Measurements from ENCODE around the gene PLXNA4.

PLXNA4 gene

GRCh38 chr7:132476541-132476940 is 99.7 kb downstream of the PLXNA4 start (continued):
- TF ChIP-seq ZNF302 (tag by site-specific recombination; IDR thresholded peaks at IDR 0.05; ENCODE audit: low read depth), result no peak
- no peak for TF ChIP-seq KLF10 (tag by site-specific recombination; IDR thresholded peaks at IDR 0.05)

- Histone ChIP-seq H3K36me3 (ENCODE audit: control insufficient read depth in 2 of 2, insufficient read depth in 1 of 2, low read length in 2 of 2) (no peaks in the 10 kb centered on the region), H3K9me3 (ENCODE audit: control insufficient read depth, insufficient read depth, low read depth, low read length) (no peaks in the 10 kb centered on the region), H3K4me1 (ENCODE audit: control insufficient read depth, insufficient read depth, low read length) (peaks cover 37% of the 10 kb centered on the region), H3K4me3 (ENCODE audit: low read depth, low read length) (no peak overlapping the region), H3K27ac (ENCODE audit: extremely low read depth, low read depth, low read length) (no peak overlapping the region)
- CTCF ChIA-PET, result interaction anchor here (0.6 to 1.2 kb wide), 3 partner anchors 22 to 84 kb away, joined by 3 to 4 read pairs (median 4); no protein-coding TSS in a partner anchor
- TF ChIP-seq ZFP41 (tag by site-specific recombination; IDR thresholded peaks at IDR 0.05; ENCODE audit: borderline replicate concordance) (no peak), ZNF596 (tag by site-specific recombination; IDR thresholded peaks at IDR 0.05) (no peak), ZBTB17 (tag by site-specific recombination; IDR thresholded peaks at IDR 0.05) (peak; percentile 58), ZSCAN16 (tag by site-specific recombination; IDR thresholded peaks at IDR 0.05) (no peak), ZNF560 (tag by site-specific recombination; IDR thresholded peaks at IDR 0.05; ENCODE audit: borderline replicate concordance) (no peak), ZNF529 (tag by site-specific recombination; IDR thresholded peaks at IDR 0.05; ENCODE audit: insufficient replicate concordance) (no peak), ZNF549 (tag by site-specific recombination; IDR thresholded peaks at IDR 0.05) (no peak), ZNF449 (tag by site-specific recombination; IDR thresholded peaks at IDR 0.05) (0 out of 2 replicates have a peak, but pooled peaks have one; percentile 13), FEZF1 (tag by site-specific recombination; IDR thresholded peaks at IDR 0.05) (no peak), ZNF211 (tag by site-specific recombination; IDR thresholded peaks at IDR 0.05; ENCODE audit: low read depth) (no peak), GLIS1 (tag by site-specific recombination; IDR thresholded peaks at IDR 0.05) (peak; percentile 48), WT1 (tag by site-specific recombination; IDR thresholded peaks at IDR 0.05) (peak; percentile 28; the same call in 1 of the 2 replicates), ZNF473 (tag by site-specific recombination; IDR thresholded peaks at IDR 0.05) (no peak), EGR2 (tag by site-specific recombination; IDR thresholded peaks at IDR 0.05; ENCODE audit: low read depth) (peak; percentile 90), SP7 (tag by site-specific recombination; IDR thresholded peaks at IDR 0.05) (peak; percentile 74), ZNF600 (tag by site-specific recombination; IDR thresholded peaks at IDR 0.05) (no peak), MYNN (tag by site-specific recombination; IDR thresholded peaks at IDR 0.05; ENCODE audit: borderline replicate concordance) (no peak), ZNF341 (tag by site-specific recombination; IDR thresholded peaks at IDR 0.05; ENCODE audit: low read depth) (peak; percentile 68), ZNF518A (tag by site-specific recombination; conservative IDR thresholded peaks at IDR 0.05; ENCODE audit: low read depth) (no peak), ZIC2 (tag by site-specific recombination; IDR thresholded peaks at IDR 0.05) (peak; percentile 50), ZFHX2 (tag by site-specific recombination; conservative IDR thresholded peaks at IDR 0.05) (peak; percentile 90), ZNF621 (tag by site-specific recombination; IDR thresholded peaks at IDR 0.05) (no peak)
- TF ChIP-seq, protein P1, sequence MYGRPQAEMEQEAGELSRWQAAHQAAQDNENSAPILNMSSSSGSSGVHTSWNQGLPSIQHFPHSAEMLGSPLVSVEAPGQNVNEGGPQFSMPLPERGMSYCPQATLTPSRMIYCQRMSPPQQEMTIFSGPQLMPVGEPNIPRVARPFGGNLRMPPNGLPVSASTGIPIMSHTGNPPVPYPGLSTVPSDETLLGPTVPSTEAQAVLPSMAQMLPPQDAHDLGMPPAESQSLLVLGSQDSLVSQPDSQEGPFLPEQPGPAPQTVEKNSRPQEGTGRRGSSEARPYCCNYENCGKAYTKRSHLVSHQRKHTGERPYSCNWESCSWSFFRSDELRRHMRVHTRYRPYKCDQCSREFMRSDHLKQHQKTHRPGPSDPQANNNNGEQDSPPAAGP (tag by site-specific recombination; IDR thresholded peaks at IDR 0.05), result peak; percentile 34; the same call in 1 of the 2 replicates
- TF ChIP-seq, protein P2, sequence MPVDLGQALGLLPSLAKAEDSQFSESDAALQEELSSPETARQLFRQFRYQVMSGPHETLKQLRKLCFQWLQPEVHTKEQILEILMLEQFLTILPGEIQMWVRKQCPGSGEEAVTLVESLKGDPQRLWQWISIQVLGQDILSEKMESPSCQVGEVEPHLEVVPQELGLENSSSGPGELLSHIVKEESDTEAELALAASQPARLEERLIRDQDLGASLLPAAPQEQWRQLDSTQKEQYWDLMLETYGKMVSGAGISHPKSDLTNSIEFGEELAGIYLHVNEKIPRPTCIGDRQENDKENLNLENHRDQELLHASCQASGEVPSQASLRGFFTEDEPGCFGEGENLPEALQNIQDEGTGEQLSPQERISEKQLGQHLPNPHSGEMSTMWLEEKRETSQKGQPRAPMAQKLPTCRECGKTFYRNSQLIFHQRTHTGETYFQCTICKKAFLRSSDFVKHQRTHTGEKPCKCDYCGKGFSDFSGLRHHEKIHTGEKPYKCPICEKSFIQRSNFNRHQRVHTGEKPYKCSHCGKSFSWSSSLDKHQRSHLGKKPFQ (tag by site-specific recombination; IDR thresholded peaks at IDR 0.05), result no peak
- POLR2A ChIA-PET, result no interaction called here
Measured at GRCh38 chr7:132475669-132476116, 100.6 kb downstream of the PLXNA4 start.

All from HEK293 (cell line).